Activated CD4-positive, alpha-beta memory T cell treated with anti-CD3 and anti-CD28 coated beads for 36 hours (primary cell): ENCODE data around the gene OTOGL. TPM values are rescaled to one million over a fixed set of nuclear protein-coding genes. Genes with fewer than 3 reads are reported as not detected.
"Not testable (repeated sequence)": the region's sequence is repeated elsewhere in the genome, so short reads cannot be mapped to it uniquely, and the experiment has no call there.

Experiments used
- CTCF ChIA-PET: fragments of 350-600 bp; sonication (Branson Sonifier 250); formaldehyde crosslinking; loops from one replicate; lab custom pipeline; 2021; ENCODE audit warnings: antibody characterized with exemption, inconsistent platforms; lab: Charles Lee
- POLR2A ChIA-PET: fragments of 350-600 bp; sonication (Branson Sonifier 250); formaldehyde crosslinking; loops from one replicate; lab custom pipeline; 2021; ENCODE audit warnings: antibody characterized with exemption; lab: Charles Lee
- DNase-seq: peaks from one replicate; pipeline ENCODE4 v3.0.0-alpha.2; 2020
- H3K27ac Mint-ChIP-seq: one replicate; pipeline ENCODE4 v1.8.0; 2021; ENCODE audit warnings: mixed read lengths
- H3K27me3 Mint-ChIP-seq: one replicate; pipeline ENCODE4 v1.8.0; 2021; ENCODE audit warnings: mixed read lengths
- H3K36me3 Mint-ChIP-seq: one replicate; pipeline ENCODE4 v1.8.0; 2021; ENCODE audit warnings: mixed read lengths
- H3K4me1 Mint-ChIP-seq: one replicate; pipeline ENCODE4 v1.8.0; 2021; ENCODE audit warnings: low read depth, mixed read lengths
- H3K4me3 Mint-ChIP-seq: one replicate; pipeline ENCODE4 v1.8.0; 2021; ENCODE audit warnings: mild to moderate bottlenecking, mixed read lengths
- H3K9me3 Mint-ChIP-seq: one replicate; pipeline ENCODE4 v1.8.0; 2021; ENCODE audit warnings: mixed read lengths
- intact Hi-C: fragments of 100-400 bp; cut with micrococcal nuclease; formaldehyde crosslinking; loops from one replicate; pipeline ENCODE4 v1.15.1; 2023
- total RNA-seq, 2 experiments: library from RNA; stranded (reverse); gene quantifications; one replicate each; pipeline ENCODE4 v1.2.3, GENCODE V29; 2021

The OTOGL gene
- total RNA-seq, 2 experiments from 2014 or later = not detected

- H3K36me3 Mint-ChIP-seq = no peaks in the 10 kb centered on the region
- no peaks in the 10 kb centered on the region for H3K27me3 Mint-ChIP-seq
- CTCF ChIA-PET = no interaction called here
- no peak for DNase-seq
- POLR2A ChIA-PET = no interaction called here
- H3K9me3 Mint-ChIP-seq = no peaks in the 10 kb centered on the region
- intact Hi-C loops = no loop called here
- no peak overlapping the region for H3K27ac Mint-ChIP-seq
- peaks cover 4% of the 10 kb centered on the region for H3K4me1 Mint-ChIP-seq
- no peak overlapping the region for H3K4me3 Mint-ChIP-seq
Observed at GRCh38 chr12:80140005-80140404, 40.7 kb downstream of the OTOGL start.

DNA sequence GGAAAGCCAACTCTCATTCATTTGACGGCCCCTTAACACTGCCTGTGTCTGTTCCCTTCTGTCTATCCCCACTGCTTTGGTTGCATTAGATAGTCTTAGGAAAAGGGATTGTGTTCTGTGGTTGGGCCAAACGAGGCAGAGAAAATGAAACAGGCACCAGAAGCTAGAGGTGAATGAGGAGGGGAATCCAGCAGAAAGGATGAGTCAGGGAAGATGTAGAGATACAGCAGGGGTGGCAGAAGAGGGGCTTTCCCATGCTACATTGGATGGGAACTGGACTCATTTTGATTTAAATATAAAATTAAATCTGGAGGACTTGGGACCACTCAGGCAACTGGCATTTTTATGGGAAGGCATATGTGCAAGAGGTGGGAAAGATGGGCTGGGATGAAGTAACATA, 43.3 kb downstream of the OTOGL start:
- ChIA-PET CTCF (no interaction called here), POLR2A (no interaction called here)
- Mint-ChIP-seq H3K4me3 (no peak overlapping the region), H3K36me3 (no peaks in the 10 kb centered on the region), H3K4me1 (peaks cover 4% of the 10 kb centered on the region), H3K27ac (no peak overlapping the region), H3K9me3 (no peaks in the 10 kb centered on the region), H3K27me3 (no peaks in the 10 kb centered on the region)
- intact Hi-C loops = no loop called here
- peak; percentile 9 for DNase-seq

GRCh38 chr12:80143537-80143936, 44.2 kb downstream of the OTOGL start:
- intact Hi-C loops = no loop called here
- CTCF ChIA-PET = no interaction called here
- H3K36me3 Mint-ChIP-seq = no peaks in the 10 kb centered on the region
- POLR2A ChIA-PET = no interaction called here
- H3K4me3 Mint-ChIP-seq = no peak overlapping the region
- peaks cover 4% of the 10 kb centered on the region for H3K4me1 Mint-ChIP-seq
- H3K27ac Mint-ChIP-seq = no peak overlapping the region
- DNase-seq = no peak
- no peaks in the 10 kb centered on the region for H3K27me3 Mint-ChIP-seq
- H3K9me3 Mint-ChIP-seq = no peaks in the 10 kb centered on the region

- H3K27ac Mint-ChIP-seq, CTCF ChIA-PET: not testable (repeated sequence)
Observed at GRCh38 chr12:80149547-80150313, 50.4 kb downstream of the OTOGL start.

GRCh38 chr12:80151131-80151530, 51.8 kb downstream of the OTOGL start:
- H3K36me3 Mint-ChIP-seq = no peaks in the 10 kb centered on the region
- DNase-seq = no peak
- CTCF ChIA-PET = no interaction called here
- intact Hi-C loops = no loop called here
- H3K4me1 Mint-ChIP-seq = peaks cover 4% of the 10 kb centered on the region
- POLR2A ChIA-PET = no interaction called here
- no peak overlapping the region for H3K27ac Mint-ChIP-seq
- no peaks in the 10 kb centered on the region for H3K27me3 Mint-ChIP-seq
- H3K9me3 Mint-ChIP-seq = no peaks in the 10 kb centered on the region
- no peak overlapping the region for H3K4me3 Mint-ChIP-seq

More at GRCh38 chr12:80149547-80150313, 50.4 kb downstream of the OTOGL start:
- intact Hi-C loops, H3K9me3 Mint-ChIP-seq, H3K27me3 Mint-ChIP-seq, DNase-seq, H3K4me3 Mint-ChIP-seq, POLR2A ChIA-PET, H3K4me1 Mint-ChIP-seq, H3K36me3 Mint-ChIP-seq: not testable (repeated sequence)

DNA sequence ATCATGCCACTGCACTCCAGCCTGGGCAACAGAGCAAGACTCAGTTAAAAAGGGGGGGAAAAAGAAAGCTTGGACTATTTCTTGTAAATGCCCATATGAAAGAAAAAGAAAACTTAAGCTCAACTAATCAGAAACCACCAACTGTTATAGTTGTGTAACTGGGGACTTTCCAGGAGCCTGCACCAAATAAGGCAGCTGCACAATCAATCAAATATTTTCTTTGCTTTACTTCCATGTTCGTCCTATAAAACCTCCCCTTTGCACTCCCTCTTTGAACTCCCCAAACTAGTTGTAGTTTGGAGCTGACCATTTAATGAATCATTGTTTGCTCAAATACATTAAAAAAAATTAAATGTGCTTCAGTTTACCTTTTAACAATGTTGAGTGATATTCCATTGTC, 54.9 kb downstream of the OTOGL start:
- CTCF ChIA-PET = no interaction called here
- POLR2A ChIA-PET = no interaction called here

GRCh38 chr12:80156306-80156705, 57.0 kb downstream of the OTOGL start:
- CTCF ChIA-PET = no interaction called here
- intact Hi-C loops = no loop called here

More for the DNA sequence above, 54.9 kb downstream of the OTOGL start:
- H3K27ac Mint-ChIP-seq = no peak overlapping the region
- no peaks in the 10 kb centered on the region for H3K36me3 Mint-ChIP-seq
- no peak overlapping the region for H3K4me3 Mint-ChIP-seq
- no peaks in the 10 kb centered on the region for H3K9me3 Mint-ChIP-seq
- no peak for DNase-seq
- H3K4me1 Mint-ChIP-seq = peaks cover 4% of the 10 kb centered on the region
- intact Hi-C loops = no loop called here
- H3K27me3 Mint-ChIP-seq = no peaks in the 10 kb centered on the region

GRCh38 chr12:80157645-80158044, 58.3 kb downstream of the OTOGL start:
- Mint-ChIP-seq H3K27me3 (peaks cover 10% of the 10 kb centered on the region), H3K4me1 (peaks cover 4% of the 10 kb centered on the region), H3K9me3 (peaks cover 2% of the 10 kb centered on the region), H3K36me3 (no peaks in the 10 kb centered on the region), H3K4me3 (no peak overlapping the region), H3K27ac (no peak overlapping the region)
- DNase-seq = no peak
- intact Hi-C loops = no loop called here
- CTCF ChIA-PET = no interaction called here
- POLR2A ChIA-PET = no interaction called here

More at GRCh38 chr12:80156306-80156705, 57.0 kb downstream of the OTOGL start:
- Mint-ChIP-seq H3K27ac (no peak overlapping the region), H3K27me3 (peaks cover 10% of the 10 kb centered on the region), H3K4me3 (no peak overlapping the region), H3K36me3 (no peaks in the 10 kb centered on the region), H3K4me1 (peaks cover 4% of the 10 kb centered on the region), H3K9me3 (peaks cover 2% of the 10 kb centered on the region)
- no peak for DNase-seq
- POLR2A ChIA-PET = no interaction called here

DNA sequence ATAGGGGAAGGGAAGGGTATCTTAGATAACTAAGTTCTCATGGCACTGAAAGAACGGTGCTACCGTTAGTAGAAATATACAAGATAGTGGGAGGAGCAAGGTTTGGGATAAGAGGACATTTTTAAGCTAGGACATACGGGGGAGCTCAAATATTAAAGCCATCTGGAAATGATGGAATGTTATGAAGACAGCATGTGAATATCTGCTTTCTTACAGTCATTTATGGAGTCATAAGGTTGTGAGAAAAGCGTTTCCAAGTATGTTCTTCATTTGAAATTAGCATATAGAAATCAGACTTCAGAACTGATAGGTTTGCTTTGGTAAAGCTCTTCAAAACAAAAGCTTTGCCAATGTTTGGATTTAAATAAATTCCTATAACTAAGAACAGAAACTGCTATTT, 62.3 kb downstream of the OTOGL start:
- intact Hi-C loops = no loop called here
- H3K36me3 Mint-ChIP-seq = no peaks in the 10 kb centered on the region
- DNase-seq = no peak
- H3K27ac Mint-ChIP-seq = no peak overlapping the region
- ChIA-PET CTCF (no interaction called here), POLR2A (no interaction called here)
- H3K4me3 Mint-ChIP-seq = no peak overlapping the region
- H3K9me3 Mint-ChIP-seq = peaks cover 2% of the 10 kb centered on the region
- H3K4me1 Mint-ChIP-seq = no peaks in the 10 kb centered on the region
- H3K27me3 Mint-ChIP-seq = peaks cover 10% of the 10 kb centered on the region

GRCh38 chr12:80162177-80162576, 62.8 kb downstream of the OTOGL start:
- no peak for DNase-seq
- Mint-ChIP-seq H3K27me3 (peaks cover 10% of the 10 kb centered on the region), H3K4me3 (no peak overlapping the region), H3K36me3 (no peaks in the 10 kb centered on the region), H3K9me3 (peaks cover 2% of the 10 kb centered on the region), H3K27ac (no peak overlapping the region), H3K4me1 (no peaks in the 10 kb centered on the region)
- CTCF ChIA-PET = no interaction called here
- POLR2A ChIA-PET = no interaction called here
- intact Hi-C loops = no loop called here

- POLR2A ChIA-PET = no interaction called here
- Mint-ChIP-seq H3K4me3 (no peak overlapping the region), H3K27ac (no peak overlapping the region), H3K27me3 (no peaks in the 10 kb centered on the region), H3K9me3 (peaks cover 1% of the 10 kb centered on the region), H3K36me3 (no peaks in the 10 kb centered on the region), H3K4me1 (no peaks in the 10 kb centered on the region)
- no peak for DNase-seq
- intact Hi-C loops = no loop called here
- CTCF ChIA-PET = no interaction called here
Observed at GRCh38 chr12:80165746-80166145, 66.4 kb downstream of the OTOGL start.

DNA sequence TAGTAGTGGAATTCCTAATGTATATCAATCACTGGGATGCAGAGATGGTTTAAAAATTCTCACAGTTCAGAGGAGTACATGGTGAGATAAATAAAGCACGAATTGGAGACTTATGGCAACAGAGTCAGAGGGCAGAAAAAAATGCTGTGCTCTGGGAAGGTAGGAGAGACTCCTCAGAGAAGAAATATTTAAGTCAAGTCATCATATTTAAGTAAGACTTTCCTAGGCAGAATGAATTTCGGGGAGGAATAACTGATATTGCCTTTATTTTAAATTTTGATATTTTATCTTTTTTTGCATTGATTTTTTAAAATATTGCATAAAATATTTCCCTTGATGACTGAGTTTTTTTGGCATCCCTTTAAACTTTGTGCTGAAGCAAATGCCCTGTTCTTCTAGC, 67.4 kb downstream of the OTOGL start:
- H3K27me3 Mint-ChIP-seq = no peaks in the 10 kb centered on the region
- no peaks in the 10 kb centered on the region for H3K36me3 Mint-ChIP-seq
- no peaks in the 10 kb centered on the region for H3K9me3 Mint-ChIP-seq
- CTCF ChIA-PET = interaction anchor here (0.6 kb wide), 1 partner anchor 514 kb away, joined by 3 read pairs; no protein-coding TSS in a partner anchor
- no peak for DNase-seq
- H3K4me3 Mint-ChIP-seq = no peak overlapping the region
- POLR2A ChIA-PET = no interaction called here
- intact Hi-C loops = no loop called here
- H3K27ac Mint-ChIP-seq = no peak overlapping the region
- H3K4me1 Mint-ChIP-seq = no peaks in the 10 kb centered on the region

- Mint-ChIP-seq H3K4me1 (no peaks in the 10 kb centered on the region), H3K27ac (no peak overlapping the region), H3K27me3 (peaks cover 6% of the 10 kb centered on the region), H3K9me3 (no peaks in the 10 kb centered on the region), H3K4me3 (no peak overlapping the region), H3K36me3 (no peaks in the 10 kb centered on the region)
- ChIA-PET CTCF (interaction anchor here (1.0 kb wide), 1 partner anchor 10 kb away, joined by 3 read pairs; no protein-coding TSS in a partner anchor), POLR2A (interaction anchor here (1.0 kb wide), 1 partner anchor 9 kb away, joined by 3 read pairs; no protein-coding TSS in a partner anchor)
- intact Hi-C loops = no loop called here
- no peak for DNase-seq
Observed at GRCh38 chr12:80168936-80169335, 69.6 kb downstream of the OTOGL start.
